ENCODE measurements around the gene SKOR1. TPM values are rescaled to one million over a fixed set of nuclear protein-coding genes. Genes with fewer than 3 reads are reported as not detected.

SKOR1 gene
- total RNA-seq, 1 donor from 2014 or later, result 0.48 TPM

DNA sequence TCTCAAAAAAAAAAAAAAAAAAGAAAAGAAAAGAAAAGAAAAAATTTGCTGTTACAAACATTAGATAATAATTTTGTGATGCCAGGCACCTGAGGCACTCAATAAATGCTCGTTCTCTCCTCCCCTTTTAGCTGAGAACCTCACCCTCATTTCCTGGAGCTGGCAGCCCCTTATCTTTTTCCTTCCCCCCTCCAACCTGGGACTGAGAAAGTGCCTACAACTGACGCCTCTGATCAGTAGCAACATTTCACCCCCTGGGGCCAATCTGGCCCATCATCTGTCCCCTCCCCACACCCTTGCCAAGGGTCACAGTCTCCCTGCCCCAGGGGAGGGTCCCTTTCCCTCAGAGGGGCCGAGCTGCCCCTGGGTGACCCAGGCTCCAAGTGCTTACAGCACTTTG lies 27.1 kb downstream of the SKOR1 start:
- no peak overlapping the region for H3K4me3 Mint-ChIP-seq (ENCODE audit: unreplicated experiment)
- H3K36me3 Mint-ChIP-seq (ENCODE audit: unreplicated experiment), result no peaks in the 10 kb centered on the region
- no peaks in the 10 kb centered on the region for H3K27me3 Mint-ChIP-seq (ENCODE audit: unreplicated experiment)
- peaks cover 3% of the 10 kb centered on the region for H3K4me1 Mint-ChIP-seq (ENCODE audit: unreplicated experiment)
- TF ChIP-seq, protein P1, sequence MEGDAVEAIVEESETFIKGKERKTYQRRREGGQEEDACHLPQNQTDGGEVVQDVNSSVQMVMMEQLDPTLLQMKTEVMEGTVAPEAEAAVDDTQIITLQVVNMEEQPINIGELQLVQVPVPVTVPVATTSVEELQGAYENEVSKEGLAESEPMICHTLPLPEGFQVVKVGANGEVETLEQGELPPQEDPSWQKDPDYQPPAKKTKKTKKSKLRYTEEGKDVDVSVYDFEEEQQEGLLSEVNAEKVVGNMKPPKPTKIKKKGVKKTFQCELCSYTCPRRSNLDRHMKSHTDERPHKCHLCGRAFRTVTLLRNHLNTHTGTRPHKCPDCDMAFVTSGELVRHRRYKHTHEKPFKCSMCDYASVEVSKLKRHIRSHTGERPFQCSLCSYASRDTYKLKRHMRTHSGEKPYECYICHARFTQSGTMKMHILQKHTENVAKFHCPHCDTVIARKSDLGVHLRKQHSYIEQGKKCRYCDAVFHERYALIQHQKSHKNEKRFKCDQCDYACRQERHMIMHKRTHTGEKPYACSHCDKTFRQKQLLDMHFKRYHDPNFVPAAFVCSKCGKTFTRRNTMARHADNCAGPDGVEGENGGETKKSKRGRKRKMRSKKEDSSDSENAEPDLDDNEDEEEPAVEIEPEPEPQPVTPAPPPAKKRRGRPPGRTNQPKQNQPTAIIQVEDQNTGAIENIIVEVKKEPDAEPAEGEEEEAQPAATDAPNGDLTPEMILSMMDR (IDR thresholded peaks at IDR 0.05), result no peak
- no peak overlapping the region for H3K27ac Mint-ChIP-seq (ENCODE audit: unreplicated experiment)
- peaks cover 3% of the 10 kb centered on the region for H3K9me3 Mint-ChIP-seq (ENCODE audit: unreplicated experiment)
- DNase-seq (ENCODE audit: extremely low spot score, unreplicated experiment), result peak; percentile 11

DNA sequence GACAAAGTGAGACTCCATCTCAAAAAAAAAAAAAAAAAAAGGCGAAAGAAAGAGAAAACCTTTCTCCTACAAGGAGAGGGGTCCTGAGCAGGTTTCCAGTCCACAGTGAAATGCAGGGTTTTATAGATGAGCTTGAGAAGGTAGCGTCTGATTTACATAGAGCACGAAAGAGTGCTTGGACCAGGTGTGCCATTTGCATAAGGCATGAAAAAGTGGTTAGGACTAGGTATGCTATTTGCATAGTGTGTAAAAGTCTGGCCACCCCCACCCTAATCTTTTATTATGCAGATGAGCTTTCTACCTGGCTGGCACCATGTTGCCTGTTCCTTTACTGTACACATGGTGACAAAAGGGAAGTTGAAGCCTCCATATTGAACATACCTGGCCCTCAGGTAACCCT lies 28.1 kb downstream of the SKOR1 start:
- TF ChIP-seq, protein P1 (IDR thresholded peaks at IDR 0.05), result no peak
- H3K9me3 Mint-ChIP-seq (ENCODE audit: unreplicated experiment), result peaks cover 3% of the 10 kb centered on the region
- no peaks in the 10 kb centered on the region for H3K36me3 Mint-ChIP-seq (ENCODE audit: unreplicated experiment)
- no peak overlapping the region for H3K27ac Mint-ChIP-seq (ENCODE audit: unreplicated experiment)
- H3K4me3 Mint-ChIP-seq (ENCODE audit: unreplicated experiment), result no peak overlapping the region
- H3K27me3 Mint-ChIP-seq (ENCODE audit: unreplicated experiment), result no peaks in the 10 kb centered on the region
- H3K4me1 Mint-ChIP-seq (ENCODE audit: unreplicated experiment), result peaks cover 3% of the 10 kb centered on the region
- no peak for DNase-seq (ENCODE audit: extremely low spot score, unreplicated experiment)

DNA sequence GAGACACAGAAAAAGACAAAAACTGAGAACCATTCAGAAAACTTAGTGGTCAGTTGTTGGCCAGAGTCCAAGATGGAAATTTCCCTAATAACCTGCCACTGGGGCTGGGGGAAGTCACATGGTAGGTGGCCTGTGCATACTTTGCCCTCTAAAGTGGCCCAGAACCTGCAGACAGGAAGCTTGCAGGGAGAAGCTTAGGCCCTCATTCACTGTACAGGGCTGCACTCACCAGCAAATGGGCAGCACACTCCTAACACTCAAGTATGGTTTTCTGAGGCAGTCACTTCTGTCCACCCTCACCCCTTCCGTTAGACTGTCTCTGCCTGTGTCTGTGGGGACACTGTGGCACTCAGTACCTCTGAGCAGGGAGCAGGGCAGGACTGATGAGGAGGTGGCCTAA lies 29.0 kb downstream of the SKOR1 start:
- peaks cover 3% of the 10 kb centered on the region for H3K4me1 Mint-ChIP-seq (ENCODE audit: unreplicated experiment)
- H3K4me3 Mint-ChIP-seq (ENCODE audit: unreplicated experiment), result no peak overlapping the region
- no peak overlapping the region for H3K27ac Mint-ChIP-seq (ENCODE audit: unreplicated experiment)

DNA sequence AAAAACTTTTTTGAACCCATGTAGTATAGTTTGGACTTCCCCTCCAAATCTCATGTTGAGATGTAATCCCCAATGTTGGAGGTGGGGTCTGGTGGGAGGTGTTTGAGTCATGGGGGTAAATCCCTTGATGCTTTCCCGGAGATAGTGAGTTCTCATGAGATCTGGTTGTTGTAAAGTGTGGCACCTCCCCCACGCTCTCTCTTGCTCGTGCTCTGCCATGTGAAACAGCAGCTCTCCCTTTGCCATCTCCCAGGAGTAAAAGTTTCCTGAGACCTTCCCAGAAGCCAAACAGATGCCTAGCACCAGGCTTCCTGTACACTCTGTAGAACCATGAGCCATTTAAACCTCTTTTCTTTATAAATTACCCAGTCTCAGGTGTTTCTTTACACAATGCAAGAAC lies 30.5 kb downstream of the SKOR1 start:
- Mint-ChIP-seq H3K36me3 (ENCODE audit: unreplicated experiment) (no peaks in the 10 kb centered on the region), H3K27me3 (ENCODE audit: unreplicated experiment) (no peaks in the 10 kb centered on the region), H3K4me3 (ENCODE audit: unreplicated experiment) (no peak overlapping the region), H3K4me1 (ENCODE audit: unreplicated experiment) (peaks cover 3% of the 10 kb centered on the region), H3K9me3 (ENCODE audit: unreplicated experiment) (no peaks in the 10 kb centered on the region), H3K27ac (ENCODE audit: unreplicated experiment) (no peak overlapping the region)
- no peak for DNase-seq (ENCODE audit: extremely low spot score, unreplicated experiment)
- TF ChIP-seq, protein P1 (IDR thresholded peaks at IDR 0.05), result no peak

More for the DNA sequence above, 29.0 kb downstream of the SKOR1 start:
- TF ChIP-seq, protein P1 (IDR thresholded peaks at IDR 0.05), result no peak
- Mint-ChIP-seq H3K27me3 (ENCODE audit: unreplicated experiment) (no peaks in the 10 kb centered on the region), H3K36me3 (ENCODE audit: unreplicated experiment) (no peaks in the 10 kb centered on the region), H3K9me3 (ENCODE audit: unreplicated experiment) (peaks cover under 1% of the 10 kb centered on the region)
- DNase-seq (ENCODE audit: extremely low spot score, unreplicated experiment), result no peak

DNA sequence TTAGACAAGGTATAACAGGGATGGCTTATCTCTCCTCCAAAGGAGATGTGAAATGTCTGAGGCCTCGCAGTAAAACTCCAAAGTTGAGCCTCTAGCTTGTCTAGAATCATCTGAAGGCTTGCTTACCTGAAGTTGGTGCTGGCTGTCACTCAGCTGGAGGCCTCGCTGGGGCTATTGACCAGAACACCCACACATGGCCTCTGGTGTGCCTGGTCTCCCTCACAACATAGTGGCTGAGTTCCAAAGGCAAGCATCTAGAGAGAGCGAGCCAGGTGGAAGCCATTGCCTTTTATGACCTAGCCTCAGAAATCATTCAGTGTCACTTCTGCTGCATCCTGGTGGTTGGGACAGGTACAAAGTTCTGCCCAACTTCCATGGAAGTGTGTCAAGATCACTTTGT lies 31.9 kb downstream of the SKOR1 start:
- DNase-seq (ENCODE audit: extremely low spot score, unreplicated experiment), result no peak
- TF ChIP-seq, protein P1 (IDR thresholded peaks at IDR 0.05), result no peak
- no peak overlapping the region for H3K27ac Mint-ChIP-seq (ENCODE audit: unreplicated experiment)
- no peaks in the 10 kb centered on the region for H3K9me3 Mint-ChIP-seq (ENCODE audit: unreplicated experiment)
- H3K4me3 Mint-ChIP-seq (ENCODE audit: unreplicated experiment), result no peak overlapping the region
- no peaks in the 10 kb centered on the region for H3K27me3 Mint-ChIP-seq (ENCODE audit: unreplicated experiment)
- peaks cover 3% of the 10 kb centered on the region for H3K4me1 Mint-ChIP-seq (ENCODE audit: unreplicated experiment)
- no peaks in the 10 kb centered on the region for H3K36me3 Mint-ChIP-seq (ENCODE audit: unreplicated experiment)

Data from osteocyte (in vitro differentiated cells).